ENCODE results near the gene ETNPPL. TPM values are rescaled to one million over a fixed set of nuclear protein-coding genes. Genes with fewer than 3 reads are reported as not detected.

The ETNPPL gene
- total RNA-seq, 4 donors from 2014 or later = not detected

DNA sequence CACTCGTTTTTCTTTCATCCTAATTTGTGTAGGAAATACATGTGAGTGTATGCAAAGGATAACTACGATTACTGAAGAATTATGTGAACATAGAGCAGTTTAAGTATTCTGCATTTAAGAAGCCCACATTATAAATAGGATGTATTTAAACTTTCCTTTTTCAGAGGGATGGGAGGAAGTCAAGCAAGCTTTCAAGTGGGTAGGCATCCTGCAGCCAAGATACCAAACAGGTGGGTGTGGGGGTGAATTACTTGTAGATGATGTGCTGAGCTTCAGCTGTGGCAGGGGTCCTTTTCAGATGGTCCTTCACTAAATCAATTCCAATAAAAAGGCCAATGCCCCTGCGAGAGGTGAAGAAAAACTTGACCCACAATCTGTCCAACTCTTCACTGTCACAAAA is 16.3 kb downstream of the ETNPPL start:
- 81% methylated on average over 3 of the region's 3 CpGs for WGBS
- Histone ChIP-seq H3K27me3 (no peaks in the 10 kb centered on the region), H3K27ac (no peak overlapping the region), H3K4me1 (no peaks in the 10 kb centered on the region), H3K36me3 (no peaks in the 10 kb centered on the region), H3K9me3 (no peaks in the 10 kb centered on the region), H3K4me3 (no peak overlapping the region)
- TF ChIP-seq, protein P1, sequence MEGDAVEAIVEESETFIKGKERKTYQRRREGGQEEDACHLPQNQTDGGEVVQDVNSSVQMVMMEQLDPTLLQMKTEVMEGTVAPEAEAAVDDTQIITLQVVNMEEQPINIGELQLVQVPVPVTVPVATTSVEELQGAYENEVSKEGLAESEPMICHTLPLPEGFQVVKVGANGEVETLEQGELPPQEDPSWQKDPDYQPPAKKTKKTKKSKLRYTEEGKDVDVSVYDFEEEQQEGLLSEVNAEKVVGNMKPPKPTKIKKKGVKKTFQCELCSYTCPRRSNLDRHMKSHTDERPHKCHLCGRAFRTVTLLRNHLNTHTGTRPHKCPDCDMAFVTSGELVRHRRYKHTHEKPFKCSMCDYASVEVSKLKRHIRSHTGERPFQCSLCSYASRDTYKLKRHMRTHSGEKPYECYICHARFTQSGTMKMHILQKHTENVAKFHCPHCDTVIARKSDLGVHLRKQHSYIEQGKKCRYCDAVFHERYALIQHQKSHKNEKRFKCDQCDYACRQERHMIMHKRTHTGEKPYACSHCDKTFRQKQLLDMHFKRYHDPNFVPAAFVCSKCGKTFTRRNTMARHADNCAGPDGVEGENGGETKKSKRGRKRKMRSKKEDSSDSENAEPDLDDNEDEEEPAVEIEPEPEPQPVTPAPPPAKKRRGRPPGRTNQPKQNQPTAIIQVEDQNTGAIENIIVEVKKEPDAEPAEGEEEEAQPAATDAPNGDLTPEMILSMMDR (IDR thresholded peaks at IDR 0.05) = no peak
- TF ChIP-seq EP300 (IDR thresholded peaks at IDR 0.05) = no peak
- no peak for TF ChIP-seq POLR2A (IDR thresholded peaks at IDR 0.05)
- TF ChIP-seq POLR2AphosphoS5 (IDR thresholded peaks at IDR 0.05) = no peak
- no peak for DNase-seq (ENCODE audit: low spot score in 2 of 2)

DNA sequence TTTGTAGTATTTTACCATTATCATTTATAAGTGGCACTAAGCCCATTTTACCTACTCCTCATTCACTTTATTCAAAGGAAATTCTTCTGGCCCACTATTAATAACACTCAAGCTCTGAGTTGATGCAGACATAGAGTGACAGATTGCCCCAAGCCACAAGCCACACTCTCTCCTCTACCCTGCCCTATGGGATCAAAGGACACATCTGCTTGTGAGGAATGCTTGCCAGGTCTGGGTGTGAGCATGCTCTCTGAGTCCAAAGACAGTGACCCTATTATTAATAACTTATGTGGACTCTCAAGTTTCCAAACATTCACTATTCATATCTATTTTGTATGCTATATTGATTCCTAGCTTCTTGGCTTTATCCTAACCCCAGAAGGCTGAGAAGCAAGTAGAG is 18.5 kb downstream of the ETNPPL start:
- no peak for DNase-seq (ENCODE audit: low spot score in 2 of 2)
- Histone ChIP-seq H3K9me3 (no peaks in the 10 kb centered on the region), H3K4me3 (no peak overlapping the region), H3K27me3 (no peaks in the 10 kb centered on the region), H3K36me3 (no peaks in the 10 kb centered on the region), H3K4me1 (no peaks in the 10 kb centered on the region), H3K27ac (no peak overlapping the region)
- no peak for TF ChIP-seq EP300 (IDR thresholded peaks at IDR 0.05)
- TF ChIP-seq POLR2AphosphoS5 (IDR thresholded peaks at IDR 0.05) = no peak
- TF ChIP-seq, protein P1 (IDR thresholded peaks at IDR 0.05) = no peak
- TF ChIP-seq POLR2A (IDR thresholded peaks at IDR 0.05) = no peak

DNA sequence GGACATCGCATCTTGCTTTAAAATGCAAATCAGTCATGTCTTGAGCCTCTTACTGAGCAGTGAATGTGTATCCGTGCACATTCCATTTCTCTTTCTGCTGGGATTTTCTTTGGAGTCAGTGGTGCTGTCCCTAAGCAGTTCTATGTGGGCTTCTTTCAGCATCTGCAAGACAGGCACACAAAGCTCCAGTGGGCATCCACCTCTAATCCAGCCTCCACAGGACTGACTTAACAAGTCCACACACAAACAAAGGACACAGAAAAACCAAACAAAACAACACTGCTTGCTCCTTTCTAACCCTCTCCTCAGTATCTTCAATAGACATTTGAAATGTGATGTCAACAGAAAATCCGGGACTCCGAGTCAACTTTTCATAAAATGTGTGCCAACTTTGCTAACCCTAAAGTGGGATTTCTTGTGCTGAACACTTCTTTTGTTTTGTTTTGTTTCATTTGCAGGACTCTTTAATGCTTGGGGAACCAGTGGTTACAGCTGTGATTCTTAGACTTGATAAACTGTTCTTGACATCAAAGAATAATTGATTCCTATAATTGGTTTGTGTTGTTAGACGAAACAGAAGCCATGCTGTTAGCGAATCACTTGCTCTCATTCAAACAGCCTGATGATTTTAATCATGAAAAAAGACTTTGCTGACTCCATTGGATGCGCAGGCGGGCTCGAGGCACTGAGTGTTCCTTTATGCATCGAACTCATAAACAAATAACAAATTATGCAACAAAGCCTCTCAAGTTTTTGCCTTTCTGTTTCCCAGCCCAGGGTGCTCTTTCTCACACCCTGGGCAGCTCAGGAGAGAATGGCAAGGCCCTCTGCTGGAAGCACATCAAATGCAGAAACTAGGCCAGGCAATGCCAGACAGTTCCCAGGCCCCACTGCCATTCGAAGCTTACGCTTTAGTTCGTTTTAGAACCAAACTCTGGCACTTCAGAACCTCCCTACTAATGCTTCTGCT is 20.1 kb downstream of the ETNPPL start:
- WGBS = 75% methylated on average over 13 of the region's 13 CpGs
- no peak overlapping the region for H3K4me3 ChIP-seq

DNA sequence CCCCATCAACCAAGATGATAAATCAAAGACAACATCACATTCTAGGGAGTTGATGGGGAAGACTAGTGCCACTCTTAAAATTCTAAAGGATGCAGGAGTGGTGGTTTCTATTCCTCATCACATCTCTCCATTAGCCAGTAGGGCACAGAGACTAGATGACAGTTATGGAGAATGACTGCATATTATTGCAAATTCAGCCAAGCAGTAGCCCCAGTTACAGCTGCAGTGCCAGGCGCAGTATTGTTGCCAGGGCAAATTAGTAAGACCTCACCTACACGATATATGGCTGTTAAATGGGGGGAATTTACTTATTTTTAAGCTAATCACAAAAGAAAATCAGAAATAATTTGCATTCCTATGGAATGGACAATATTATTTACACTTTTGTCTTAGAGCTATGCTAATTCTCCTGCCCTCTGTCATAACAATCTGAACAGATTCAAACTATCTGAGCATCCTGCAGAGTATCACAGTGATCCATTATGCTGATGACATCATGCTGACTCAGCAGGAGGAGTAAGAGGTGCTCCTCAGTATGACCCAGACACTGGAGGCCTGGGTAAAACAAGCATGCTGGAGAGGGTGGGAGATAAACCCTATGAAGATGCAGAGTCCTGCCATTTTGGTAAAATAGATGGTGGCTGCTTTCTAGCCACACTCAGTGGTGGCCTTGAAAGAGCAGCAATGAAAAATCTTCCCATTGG is 24.7 kb downstream of the ETNPPL start:
- peaks cover 4% of the 10 kb centered on the region for H3K27me3 ChIP-seq
- no peaks in the 10 kb centered on the region for H3K4me1 ChIP-seq
- no peak for DNase-seq (ENCODE audit: low spot score in 2 of 2)
- no peak overlapping the region for H3K4me3 ChIP-seq
- no peak overlapping the region for H3K27ac ChIP-seq
- TF ChIP-seq POLR2A (IDR thresholded peaks at IDR 0.05) (no peak), POLR2AphosphoS5 (IDR thresholded peaks at IDR 0.05) (no peak), EP300 (IDR thresholded peaks at IDR 0.05) (no peak)
- TF ChIP-seq, protein P1 (IDR thresholded peaks at IDR 0.05) = no peak
- WGBS = 90% methylated on average over 2 of the region's 2 CpGs
- H3K36me3 ChIP-seq = no peaks in the 10 kb centered on the region
- H3K9me3 ChIP-seq = no peaks in the 10 kb centered on the region

More for the DNA sequence above, 20.1 kb downstream of the ETNPPL start:
- no peaks in the 10 kb centered on the region for H3K27me3 ChIP-seq
- no peak overlapping the region for H3K27ac ChIP-seq
- H3K9me3 ChIP-seq = no peaks in the 10 kb centered on the region
- no peaks in the 10 kb centered on the region for H3K36me3 ChIP-seq
- TF ChIP-seq EP300 (IDR thresholded peaks at IDR 0.05) (no peak), POLR2AphosphoS5 (IDR thresholded peaks at IDR 0.05) (no peak)
- TF ChIP-seq, protein P1 (IDR thresholded peaks at IDR 0.05) = no peak
- H3K4me1 ChIP-seq = no peaks in the 10 kb centered on the region
- DNase-seq (ENCODE audit: low spot score in 2 of 2) = no peak

DNA sequence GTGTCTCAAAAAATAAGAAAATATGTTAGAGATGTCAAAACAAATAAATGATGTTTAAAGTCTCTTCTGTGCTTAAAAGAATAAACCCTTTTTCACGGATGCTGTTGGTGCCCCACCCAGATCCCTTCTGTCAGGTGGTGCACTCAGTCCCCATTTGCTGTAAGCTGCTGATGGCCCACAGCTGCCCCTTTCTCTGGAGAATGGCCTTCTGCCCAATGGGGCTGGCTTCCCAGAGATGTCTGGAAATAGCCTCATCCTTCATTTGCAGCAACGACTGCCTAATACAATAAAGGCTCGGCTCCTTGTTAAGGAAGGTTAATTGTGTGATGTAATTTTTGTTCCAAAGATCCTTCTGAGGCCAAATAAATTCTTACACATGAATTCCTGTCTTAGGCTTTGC is 31.8 kb downstream of the ETNPPL start:
- H3K27me3 ChIP-seq = no peaks in the 10 kb centered on the region
- H3K4me1 ChIP-seq = no peaks in the 10 kb centered on the region
- no peak for DNase-seq (ENCODE audit: low spot score in 2 of 2)
- 52% methylated on average over 3 of the region's 3 CpGs for whole genome bisulfite sequencing
- H3K27ac ChIP-seq = no peak overlapping the region
- H3K36me3 ChIP-seq = no peaks in the 10 kb centered on the region
- H3K4me3 ChIP-seq = no peak overlapping the region
- TF ChIP-seq, protein P1 (IDR thresholded peaks at IDR 0.05) = no peak
- TF ChIP-seq EP300 (IDR thresholded peaks at IDR 0.05) (no peak), POLR2A (IDR thresholded peaks at IDR 0.05) (no peak), POLR2AphosphoS5 (IDR thresholded peaks at IDR 0.05) (no peak)
- no peaks in the 10 kb centered on the region for H3K9me3 ChIP-seq
